NCI-H2196 treated with DMSO at 0.1 percent for 48 hours (cell line): ENCODE data around the gene KCTD2.

Experiments used
- DNase-seq: peaks from one replicate; lab custom pipeline; 2025; ENCODE audit not compliant: unreplicated experiment; lab: John Stamatoyannopoulos, UW

The KCTD2 gene

GRCh38 chr17:75096082-75096625, 49.1 kb downstream of the KCTD2 start:
- no peak for DNase-seq

- no peak for DNase-seq
Measured at GRCh38 chr17:75097865-75098264, 50.8 kb downstream of the KCTD2 start.

- DNase-seq = no peak
Measured at GRCh38 chr17:75098861-75099260, 51.8 kb downstream of the KCTD2 start.

GRCh38 chr17:75099881-75100595, 53.0 kb downstream of the KCTD2 start:
- DNase-seq = no peak

GRCh38 chr17:75102385-75102821, 55.4 kb downstream of the KCTD2 start:
- no peak for DNase-seq

GRCh38 chr17:75103601-75104554, 56.9 kb downstream of the KCTD2 start:
- no peak for DNase-seq

GRCh38 chr17:75105126-75106080, 58.4 kb downstream of the KCTD2 start:
- DNase-seq = peak; percentile 89

- no peak for DNase-seq
Measured at GRCh38 chr17:75108193-75108592, 61.2 kb downstream of the KCTD2 start.

GRCh38 chr17:75109046-75109406, 62.0 kb downstream of the KCTD2 start:
- no peak for DNase-seq

- peak; percentile 68 for DNase-seq
Measured at GRCh38 chr17:75109407-75110233, 62.6 kb downstream of the KCTD2 start, which contains the start of gene ARMC7. TSS of gene ARMC7 (plus strand) at chr17:75109969. CDS start at chr17:75110289, 320 bp downstream.

GRCh38 chr17:75110234-75110937, 63.4 kb downstream of the KCTD2 start:
- DNase-seq = no peak

- DNase-seq = no peak
Measured at GRCh38 chr17:75111777-75112335, 64.8 kb downstream of the KCTD2 start.

GRCh38 chr17:75113798-75114551, 67.0 kb downstream of the KCTD2 start:
- DNase-seq = peak; percentile 76

- DNase-seq = no peak
Measured at GRCh38 chr17:75114552-75115314, 67.7 kb downstream of the KCTD2 start.
